Left forelimb (tissue), 1 donor: ENCODE results near the gene SCYGR1.
"Not testable (repeated sequence)": the region's sequence is repeated elsewhere in the genome, so short reads cannot be mapped to it uniquely, and the experiment has no call there.

Source experiments
- DNase-seq: peaks from one replicate; pipeline ENCODE4 v3.0.0-alpha.2; 2018; ENCODE audit warnings: low spot score

Gene SCYGR1

DNA sequence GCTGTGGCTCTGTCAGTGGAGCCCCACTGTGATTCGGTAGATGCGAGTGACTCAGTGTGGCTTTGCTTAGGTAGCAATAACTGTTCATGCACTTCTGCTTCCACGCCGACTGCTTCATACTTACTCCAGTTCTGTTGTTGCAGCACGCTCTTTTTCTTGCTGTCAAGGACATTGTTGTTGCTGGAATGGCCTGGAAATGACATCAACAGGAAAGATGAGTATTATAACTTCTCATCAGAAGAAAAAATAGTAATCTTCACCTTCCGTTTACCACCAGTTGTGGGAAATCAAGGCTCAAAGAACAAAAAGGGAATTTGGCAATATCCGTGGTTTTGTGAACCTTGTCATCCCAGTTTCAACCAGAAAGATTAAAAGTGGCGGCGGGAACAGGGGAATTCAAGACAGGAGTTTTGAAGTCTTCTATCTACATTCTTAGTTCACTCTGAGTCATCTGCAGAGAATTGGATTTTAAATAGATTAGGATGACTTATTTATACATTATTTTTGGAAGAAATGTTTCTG is 16.9 kb downstream of the SCYGR1 start:
- DNase-seq = no peak

DNA sequence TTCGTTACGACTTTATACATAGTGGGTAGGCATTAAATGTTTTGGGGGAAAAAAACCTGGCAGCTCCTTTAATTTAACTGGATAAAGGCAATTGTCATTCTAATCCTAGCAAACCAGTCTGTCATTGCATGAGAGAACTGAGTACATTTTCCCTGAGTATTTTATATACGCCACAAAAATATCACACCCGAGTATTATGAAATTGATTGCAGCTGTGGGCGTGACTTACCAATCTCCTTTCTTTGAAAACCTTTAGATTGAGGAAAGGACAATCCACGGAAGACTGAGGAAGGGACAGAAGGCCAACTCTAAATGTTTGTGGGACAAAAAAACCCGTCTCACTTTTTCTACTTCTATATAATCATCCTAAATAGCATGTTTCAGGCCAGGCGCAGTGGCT is 17.7 kb downstream of the SCYGR1 start:
- DNase-seq = no peak

DNA sequence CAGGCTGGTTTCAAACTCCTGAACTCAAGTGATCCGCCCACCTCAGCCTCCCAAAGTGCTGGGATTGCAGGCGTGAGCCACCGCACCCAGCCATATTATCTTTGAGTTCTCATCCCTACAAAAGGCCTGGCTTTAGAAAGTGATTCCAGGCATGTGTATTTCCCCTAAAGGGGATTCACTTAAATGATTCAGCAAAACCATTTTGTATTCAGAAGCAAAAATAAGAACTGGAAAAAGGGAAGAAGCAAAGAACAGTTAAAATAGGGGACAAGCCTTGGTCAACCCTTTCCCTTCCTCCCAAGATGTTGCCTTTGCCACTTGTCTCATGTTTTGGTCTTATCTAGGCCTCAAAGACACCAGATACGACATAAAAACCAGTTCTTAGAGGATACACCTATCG is 19.2 kb downstream of the SCYGR1 start:
- no peak for DNase-seq

DNA sequence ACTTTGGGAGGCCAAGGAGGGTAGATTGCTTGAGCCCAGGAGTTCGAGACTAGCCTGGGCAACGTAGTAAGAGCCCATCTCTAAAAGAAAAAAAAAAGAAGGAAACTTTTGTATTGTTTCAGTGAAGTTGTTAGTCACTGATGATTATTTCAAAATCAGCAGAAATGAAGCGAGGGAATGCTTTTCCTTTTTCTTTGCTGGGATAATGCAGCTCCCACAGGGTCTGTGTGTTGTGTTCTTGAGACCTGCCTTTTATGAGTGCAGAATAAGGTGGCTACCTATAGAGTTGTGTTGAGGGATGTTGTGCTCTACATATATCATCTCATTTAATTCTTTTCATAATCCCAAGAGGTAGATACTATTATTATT is 20.3 kb downstream of the SCYGR1 start:
- no peak for DNase-seq

DNA sequence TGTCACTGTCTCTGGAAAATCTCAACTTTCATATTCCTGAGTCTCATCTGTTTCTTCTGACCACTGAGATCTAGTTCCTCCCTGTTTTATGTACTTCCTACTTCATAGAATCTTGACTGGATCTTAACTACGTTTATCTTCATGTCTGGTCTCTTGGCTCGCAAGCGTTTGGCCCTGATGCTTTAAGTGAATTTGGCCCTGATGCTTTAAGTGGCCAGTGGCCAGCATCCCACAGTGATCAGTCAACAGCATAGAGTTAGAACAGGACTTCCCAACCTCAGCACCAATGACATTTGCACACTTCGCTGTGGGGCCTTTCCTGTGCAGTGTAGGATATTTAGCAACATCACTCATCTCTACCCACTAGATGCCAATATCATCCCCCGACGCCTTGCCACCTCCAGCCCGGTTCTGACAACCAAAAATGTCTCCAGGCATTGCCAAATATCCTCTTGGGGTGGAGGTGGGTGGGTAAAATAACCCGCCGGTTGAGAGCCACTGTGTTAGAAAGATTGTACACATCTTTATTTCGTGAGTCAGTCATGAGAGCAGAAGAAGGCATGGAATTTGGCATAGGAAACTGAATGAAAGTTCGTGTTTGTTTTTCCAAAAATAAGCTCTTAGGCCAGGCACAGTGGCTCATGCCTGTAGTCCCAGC is 20.9 kb downstream of the SCYGR1 start:
- DNase-seq = no peak

DNA sequence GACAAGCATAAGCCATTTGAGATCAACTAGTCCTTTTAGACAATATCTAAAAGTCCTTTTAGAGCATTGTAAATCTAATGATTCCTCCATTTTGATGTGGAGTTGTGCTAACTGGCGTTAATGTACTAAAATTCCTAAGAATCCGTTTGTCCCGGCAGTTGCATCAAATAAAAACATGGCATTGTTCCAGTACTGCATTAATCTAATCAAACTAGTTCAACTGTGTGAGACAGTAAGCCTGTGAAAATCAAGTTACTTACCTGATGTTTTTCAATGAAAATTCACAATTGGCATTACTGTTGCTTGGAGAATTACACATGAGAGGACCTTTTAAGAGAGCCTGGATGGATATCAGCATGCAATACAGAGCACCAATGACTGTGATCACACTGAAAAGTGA is 21.9 kb downstream of the SCYGR1 start:
- DNase-seq = no peak

DNA sequence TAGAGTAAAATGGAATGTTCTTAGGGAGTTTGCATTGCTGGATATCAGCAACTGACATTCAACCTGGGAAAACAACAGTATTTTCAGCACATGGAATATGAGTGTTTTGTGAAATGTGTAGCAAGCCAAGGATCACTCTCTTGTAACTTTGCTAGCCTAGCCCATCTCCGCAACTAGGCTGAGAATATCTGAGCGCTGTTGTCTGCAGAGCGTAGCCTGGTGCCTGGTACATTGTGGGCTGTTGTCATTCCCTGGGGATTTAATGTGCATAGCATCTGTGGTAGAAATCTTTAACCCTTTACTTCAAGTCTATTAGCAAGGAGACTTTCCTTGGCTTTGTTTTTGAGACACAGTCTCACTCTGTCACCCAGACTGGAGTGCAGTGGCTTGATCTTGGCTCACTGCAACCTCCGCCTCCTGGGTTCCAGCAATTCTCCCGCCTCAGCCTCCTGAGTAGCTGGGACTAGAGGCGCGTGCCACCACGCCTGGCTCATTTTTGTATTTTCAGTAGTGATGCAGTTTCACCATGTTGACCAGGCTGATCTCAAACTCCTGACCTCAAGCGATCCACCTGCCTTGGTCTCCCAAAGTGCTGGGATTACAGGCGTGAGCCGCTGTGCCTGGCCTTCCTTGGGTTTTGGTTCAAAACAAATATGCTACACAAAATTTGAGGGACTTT is 23.0 kb downstream of the SCYGR1 start:
- DNase-seq = not testable (repeated sequence)

DNA sequence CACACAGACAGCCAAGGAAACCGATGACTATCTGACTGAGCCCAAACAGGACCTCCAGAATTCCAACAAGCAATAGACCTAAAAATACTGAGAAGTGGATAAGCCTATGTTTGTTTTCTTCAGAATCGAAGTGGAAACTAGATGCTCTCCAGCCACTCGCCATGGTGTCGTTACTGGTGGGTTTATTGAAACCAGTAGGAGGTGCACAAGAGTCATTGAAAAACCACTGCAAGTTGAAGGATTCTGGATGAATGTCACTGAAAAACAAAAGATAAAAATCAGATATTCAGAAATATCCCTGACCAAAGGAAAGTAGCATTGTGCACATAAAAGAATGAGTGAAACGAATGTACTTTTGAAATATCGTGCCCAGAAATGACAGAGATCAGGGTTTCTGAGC is 24.0 kb downstream of the SCYGR1 start:
- DNase-seq = no peak

DNA sequence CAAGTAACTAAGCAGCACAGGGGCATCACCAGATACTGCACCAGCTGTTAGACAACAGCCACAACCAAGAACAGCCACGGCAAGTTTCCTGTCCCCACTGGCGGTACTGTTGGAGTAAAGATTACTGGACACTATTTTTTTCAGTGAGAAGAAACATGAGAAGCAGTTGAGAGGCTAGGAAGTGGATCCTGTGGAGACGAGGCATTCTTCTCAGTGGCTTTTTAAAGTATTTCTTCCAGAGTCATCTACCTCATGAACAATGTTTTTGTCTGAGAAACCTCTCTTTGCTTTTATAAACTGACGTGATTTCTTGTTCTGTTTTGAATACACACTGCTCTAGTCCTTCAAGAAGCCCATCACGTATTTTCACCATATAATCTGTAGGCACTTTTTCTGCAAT is 27.4 kb downstream of the SCYGR1 start:
- DNase-seq = no peak

DNA sequence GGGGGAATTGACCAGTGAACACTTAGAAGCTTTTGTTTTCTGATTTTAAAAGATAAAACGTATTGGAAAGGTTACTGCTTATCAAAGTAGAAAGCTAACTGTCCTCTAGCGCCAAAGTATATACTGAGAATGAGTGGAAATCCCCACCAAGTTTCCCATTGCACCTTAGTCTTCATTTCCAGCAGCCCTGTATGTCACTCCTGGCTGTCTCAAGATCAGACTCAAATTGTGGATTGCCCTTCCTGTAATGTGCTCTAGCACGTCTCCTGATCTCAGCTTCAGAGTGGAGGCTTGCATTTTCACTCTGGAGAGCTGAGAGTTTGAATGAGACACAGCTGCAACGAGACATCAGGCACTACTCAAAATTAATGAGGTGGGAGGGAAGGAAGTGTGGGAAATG is 36.1 kb downstream of the SCYGR1 start:
- DNase-seq = no peak

DNA sequence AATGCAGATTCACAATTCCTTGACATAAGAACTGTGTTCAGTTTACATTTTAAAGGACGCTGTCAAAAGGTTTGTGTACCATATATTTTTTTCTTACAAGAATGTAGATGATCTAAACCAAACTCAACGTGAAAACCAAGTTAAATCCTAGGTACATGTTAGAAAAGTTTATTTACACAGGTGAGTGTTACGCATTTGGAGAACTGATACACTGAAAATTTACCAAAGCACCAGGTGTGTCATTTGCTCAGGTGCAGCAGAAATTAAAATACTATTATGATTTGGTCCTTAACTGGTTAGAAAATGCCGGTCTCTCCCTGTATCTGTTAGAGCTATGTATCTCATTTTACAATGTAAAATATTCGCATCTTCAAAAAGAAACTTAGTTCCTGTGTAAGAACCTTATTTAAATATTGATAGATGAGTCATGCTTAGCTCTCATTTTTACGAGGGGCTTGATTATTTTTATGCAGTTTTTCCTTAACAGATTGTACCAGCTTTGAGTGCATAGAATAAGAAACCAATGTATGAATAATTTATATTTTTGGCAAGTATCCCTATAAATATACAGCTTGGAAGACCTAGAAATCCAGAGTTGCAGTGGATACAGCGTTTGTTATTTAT is 37.6 kb downstream of the SCYGR1 start:
- DNase-seq = no peak

DNA sequence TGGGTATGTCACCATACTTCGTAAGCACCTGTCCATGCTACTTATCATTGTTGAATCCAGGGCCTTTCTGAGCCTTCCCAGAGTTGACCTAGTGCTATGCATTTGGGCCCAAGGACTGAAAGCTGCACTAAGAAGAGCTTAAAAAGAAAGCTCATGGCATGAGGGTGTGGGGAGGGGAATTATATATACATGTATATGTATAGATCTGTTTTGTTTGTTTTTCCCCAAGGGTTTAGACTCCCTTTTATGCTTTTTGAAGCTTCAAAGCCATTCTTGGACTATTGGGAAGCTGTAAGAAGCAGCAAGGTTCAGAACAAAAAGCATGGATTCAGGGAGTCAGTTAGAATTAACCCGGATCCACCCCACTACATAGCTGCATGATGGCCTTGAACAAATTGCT is 39.4 kb downstream of the SCYGR1 start:
- DNase-seq = no peak

DNA sequence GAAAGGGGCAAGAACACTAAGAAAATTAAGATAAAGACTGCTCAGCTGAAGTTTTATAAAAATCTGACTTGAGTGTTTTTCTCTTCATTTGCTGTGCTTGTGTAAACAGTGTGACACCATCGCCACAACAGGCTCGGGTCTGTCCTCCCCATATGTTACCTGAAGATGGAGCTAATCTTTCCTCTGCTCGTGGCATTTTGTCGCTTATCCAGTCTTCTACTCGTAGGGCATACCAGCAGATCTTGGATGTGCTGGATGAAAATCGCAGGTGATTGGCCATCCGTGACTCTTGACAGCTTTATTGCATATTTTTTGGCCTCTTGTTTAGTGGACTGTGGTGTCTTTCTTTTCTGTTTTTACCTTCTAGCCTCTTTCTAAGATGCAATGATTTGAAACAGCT is 40.6 kb downstream of the SCYGR1 start:
- no peak for DNase-seq

DNA sequence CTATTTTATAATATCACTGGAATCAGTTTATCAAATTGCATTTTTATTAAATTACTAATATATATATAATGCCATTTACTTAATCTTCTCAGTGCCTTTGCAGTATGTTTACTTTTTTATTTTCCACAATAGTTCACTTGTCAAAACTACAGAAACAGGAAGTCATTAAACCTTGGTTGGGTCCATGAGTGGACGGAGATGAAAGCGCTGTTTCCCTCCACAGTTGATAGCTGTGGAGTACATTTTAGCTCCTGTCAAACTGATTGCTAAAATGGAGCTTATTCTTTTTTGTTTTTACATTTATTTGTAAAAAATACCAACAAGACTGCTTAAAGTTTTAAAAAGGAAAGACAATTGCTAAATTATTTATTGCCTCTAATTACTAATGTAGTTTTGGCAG is 43.5 kb downstream of the SCYGR1 start:
- no peak for DNase-seq

DNA sequence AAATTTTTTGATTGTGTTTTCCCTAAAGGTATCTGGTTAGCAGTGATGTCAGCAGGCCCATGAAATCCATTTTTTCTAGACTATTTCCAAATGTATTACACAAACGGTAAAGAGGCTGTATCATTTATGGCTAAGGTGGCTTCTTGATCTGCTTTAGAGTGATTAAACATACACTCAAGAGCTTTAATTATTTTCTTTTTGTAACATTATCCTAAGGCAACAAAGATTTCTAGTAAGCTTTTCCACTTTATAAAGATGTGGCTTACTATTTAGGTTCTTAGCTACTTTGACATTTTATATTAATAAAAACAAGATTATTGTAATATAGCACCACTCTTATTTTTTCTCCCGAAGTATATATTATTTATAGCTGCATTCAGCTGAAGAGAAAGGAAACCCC is 46.2 kb downstream of the SCYGR1 start:
- no peak for DNase-seq

DNA sequence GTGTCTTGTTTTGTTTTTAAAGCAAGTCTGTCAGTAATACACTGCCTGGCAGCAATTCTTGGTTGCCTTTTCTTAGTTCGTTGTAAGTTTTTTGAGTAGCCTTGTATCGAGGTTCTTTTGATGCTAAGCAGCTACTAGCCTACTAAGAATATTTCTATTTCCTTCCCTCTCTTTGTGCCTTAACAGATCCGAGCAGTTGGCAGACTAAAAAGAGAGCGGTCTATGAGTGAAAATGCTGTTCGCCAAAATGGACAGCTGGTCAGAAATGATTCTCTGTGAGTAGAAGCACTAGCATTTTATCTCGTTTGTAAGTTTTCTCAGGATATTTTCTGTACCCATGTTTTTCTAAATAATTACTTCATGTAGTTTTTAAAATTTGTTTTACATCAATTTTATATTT is 47.6 kb downstream of the SCYGR1 start:
- DNase-seq = no peak

DNA sequence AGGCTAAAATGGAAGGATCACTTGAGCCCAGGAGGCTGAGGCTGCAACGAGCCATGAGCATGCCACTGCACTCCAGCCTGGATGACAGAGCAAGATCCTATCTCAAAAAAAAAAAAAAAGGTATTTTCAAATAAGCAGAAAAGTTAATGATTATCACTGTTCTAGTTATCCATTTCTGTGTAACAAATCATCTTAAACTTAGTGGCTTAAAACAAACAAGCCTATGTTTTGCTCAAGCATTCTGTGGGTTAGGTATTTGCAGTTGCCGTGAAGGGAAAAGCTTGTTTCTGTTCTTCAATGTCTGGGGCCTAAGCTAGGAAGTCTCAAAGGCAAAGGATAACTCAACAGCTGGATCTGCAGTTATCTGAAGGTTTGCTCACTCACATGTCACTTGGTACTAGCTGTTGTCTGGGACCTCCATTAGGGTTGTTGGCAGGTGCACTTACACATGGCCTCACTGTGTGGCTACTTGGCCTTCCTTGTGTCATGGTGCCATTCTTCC is 48.6 kb downstream of the SCYGR1 start:
- DNase-seq = no peak
